Activated gamma-delta T cell (primary cell): ENCODE results near the gene MEIOC.
"Not testable (repeated sequence)": the region's sequence is repeated elsewhere in the genome, so short reads cannot be mapped to it uniquely, and the experiment has no call there.

ENCODE experiments used
- DNase-seq: peaks from one replicate; lab custom pipeline; 2025; lab: John Stamatoyannopoulos, UW
- total RNA-seq, 2 donors: gene quantifications; one replicate each; lab custom pipeline; 2026; lab: John Stamatoyannopoulos, UW

MEIOC gene
- total RNA-seq = 0.09 to 0.10 reads per million in 2 donors

GRCh38 chr17:44655983-44656710, at the start of gene MEIOC:
TSS of gene MEIOC (plus strand) at chr17:44656468. CDS start at chr17:44656614, 146 bp downstream.
- DNase-seq = no peak

GRCh38 chr17:44606658-44607057, 49.6 kb upstream of the MEIOC start:
- no peak for DNase-seq

- no peak for DNase-seq
Observed at GRCh38 chr17:44607836-44608690, 48.2 kb upstream of the MEIOC start.

GRCh38 chr17:44608727-44609435, 47.4 kb upstream of the MEIOC start:
- DNase-seq = no peak

- no peak for DNase-seq
Observed at GRCh38 chr17:44610331-44610730, 45.9 kb upstream of the MEIOC start.

- DNase-seq = no peak
Observed at GRCh38 chr17:44610871-44611270, 45.4 kb upstream of the MEIOC start.

- no peak for DNase-seq
Observed at GRCh38 chr17:44614862-44615261, 41.4 kb upstream of the MEIOC start.

- DNase-seq = not testable (repeated sequence)
Observed at GRCh38 chr17:44618652-44619051, 37.6 kb upstream of the MEIOC start.

GRCh38 chr17:44623070-44623725, 33.1 kb upstream of the MEIOC start:
- no peak for DNase-seq

- no peak for DNase-seq
Observed at GRCh38 chr17:44627513-44628242, 28.6 kb upstream of the MEIOC start.

GRCh38 chr17:44628243-44629188, 27.8 kb upstream of the MEIOC start:
- no peak for DNase-seq

- no peak for DNase-seq
Observed at GRCh38 chr17:44629314-44629713, 27.0 kb upstream of the MEIOC start.

GRCh38 chr17:44630703-44631102, 25.6 kb upstream of the MEIOC start:
- DNase-seq = no peak

GRCh38 chr17:44633998-44634397, 22.3 kb upstream of the MEIOC start:
- DNase-seq = no peak

- DNase-seq = not testable (repeated sequence)
Observed at GRCh38 chr17:44634401-44634800, 21.9 kb upstream of the MEIOC start.

GRCh38 chr17:44636562-44636961, 19.7 kb upstream of the MEIOC start:
- DNase-seq = no peak

- no peak for DNase-seq
Observed at GRCh38 chr17:44637066-44637465, 19.2 kb upstream of the MEIOC start.

- DNase-seq = no peak
Observed at GRCh38 chr17:44642834-44643233, 13.4 kb upstream of the MEIOC start.

- DNase-seq = no peak
Observed at GRCh38 chr17:44645341-44645740, 10.9 kb upstream of the MEIOC start.

- DNase-seq = no peak
Observed at GRCh38 chr17:44646280-44646679, 10.0 kb upstream of the MEIOC start.
